H1 (cell line): ENCODE results near the gene IQCH.

Source experiments
- ASH2L ChIP-seq: fragments of 200-600, 300-600 bp; sonication (generic); IDR thresholded peaks from one replicate; pipeline ENCODE4 v1.7.1; 2017; ENCODE audit warnings: low read length
- BCL11A ChIP-seq, 2 experiments: IDR thresholded peaks; one replicate each; pipeline ENCODE4 v1.6.1; 2011; ENCODE audit warnings: low read depth in 2 of 2, low read length in 2 of 2, mild to moderate bottlenecking in 2 of 2
- CTCF ChIP-seq, 3 experiments: IDR thresholded peaks; 1 replicate in 2 of 3; 2 replicates in 1 of 3; pipeline versions ENCODE4 v1.5.1 to v1.6.1; 2011; ENCODE audit warnings: low read length in 3 of 3, mild to moderate bottlenecking in 3 of 3, inconsistent platforms in 2 of 3, low read depth in 1 of 3, moderate library complexity in 1 of 3; ENCODE audit not compliant: insufficient read depth in 1 of 3; ENCODE audit errors: control extremely low read depth in 1 of 3
- EZH2 ChIP-seq: fragments of 200-600 bp; sonication (generic); IDR thresholded peaks from 2 replicates; pipeline ENCODE4 v1.7.1; 2012; ENCODE audit warnings: low read depth, mild to moderate bottlenecking, moderate library complexity, low read length, inconsistent platforms; ENCODE audit not compliant: severe bottlenecking
- HDAC2 ChIP-seq, 2 experiments: fragments of 300-600 bp in 1 of 2; sonication (generic) in 1 of 2; IDR thresholded peaks; 2 replicates each; pipeline ENCODE4 v1.6.1; 2011 to 2012; ENCODE audit warnings: low read depth in 2 of 2, low read length in 2 of 2, mild to moderate bottlenecking in 2 of 2, moderate library complexity in 2 of 2, borderline replicate concordance in 1 of 2, inconsistent platforms in 1 of 2
- JUND ChIP-seq: IDR thresholded peaks from 2 replicates; pipeline ENCODE4 v1.6.1; 2011; ENCODE audit warnings: mild to moderate bottlenecking, improper control_type of control experiment, low read length
- POLR2A ChIP-seq, 2 experiments: IDR thresholded peaks; 1 replicate in 1 of 2; 2 replicates in 1 of 2; pipeline ENCODE4 v1.6.1; 2011; ENCODE audit warnings: low read depth in 2 of 2, low read length in 2 of 2, mild to moderate bottlenecking in 2 of 2; ENCODE audit errors: control extremely low read depth in 1 of 2
- POLR2AphosphoS5 ChIP-seq: IDR thresholded peaks from 2 replicates; pipeline ENCODE4 v1.6.1; 2011; ENCODE audit warnings: low read depth, low read length
- SP1 ChIP-seq: IDR thresholded peaks from 2 replicates; pipeline ENCODE4 v1.6.1; 2011; ENCODE audit warnings: low read depth, low read length
- SP4 ChIP-seq: IDR thresholded peaks from 2 replicates; pipeline ENCODE4 v1.6.1; 2012; ENCODE audit warnings: low read length, inconsistent platforms
- SRF ChIP-seq: IDR thresholded peaks from 2 replicates; pipeline ENCODE4 v1.6.1; 2011; ENCODE audit warnings: mild to moderate bottlenecking, low read depth, low read length, moderate library complexity
- USF2 ChIP-seq: IDR thresholded peaks from 2 replicates; pipeline ENCODE4 v1.6.1; 2011; ENCODE audit warnings: low read length, improper control_type of control experiment
- YY1 ChIP-seq: IDR thresholded peaks from 2 replicates; pipeline ENCODE4 v1.6.1; 2011; ENCODE audit warnings: low read depth, mild to moderate bottlenecking, low read length

- no peak for TF ChIP-seq CTCF (IDR thresholded peaks at IDR 0.05; ENCODE audit: control extremely low read depth in 1 of 3, insufficient read depth in 1 of 3, low read depth in 1 of 3, low read length in 3 of 3)
- TF ChIP-seq EZH2 = no peak
- no peak for TF ChIP-seq ASH2L
- TF ChIP-seq USF2 = no peak
- TF ChIP-seq JUND = no peak
- TF ChIP-seq POLR2A (IDR thresholded peaks at IDR 0.05; ENCODE audit: control extremely low read depth in 1 of 2, low read depth in 2 of 2, low read length in 2 of 2) = no peak
- no peak for TF ChIP-seq POLR2AphosphoS5
- TF ChIP-seq SP1 = no peak
- TF ChIP-seq BCL11A (IDR thresholded peaks at IDR 0.05; ENCODE audit: low read depth in 2 of 2, low read length in 2 of 2) = no peak
- TF ChIP-seq HDAC2 (IDR thresholded peaks at IDR 0.05; ENCODE audit: borderline replicate concordance in 1 of 2, low read depth in 2 of 2, low read length in 2 of 2) = no peak
- TF ChIP-seq SP4 = no peak
- TF ChIP-seq YY1 = no peak
- no peak for TF ChIP-seq SRF
Measured at GRCh38 chr15:67512140-67512539, 257.6 kb downstream of the IQCH start.
